ENCODE measurements around the gene CCL19.

DNA sequence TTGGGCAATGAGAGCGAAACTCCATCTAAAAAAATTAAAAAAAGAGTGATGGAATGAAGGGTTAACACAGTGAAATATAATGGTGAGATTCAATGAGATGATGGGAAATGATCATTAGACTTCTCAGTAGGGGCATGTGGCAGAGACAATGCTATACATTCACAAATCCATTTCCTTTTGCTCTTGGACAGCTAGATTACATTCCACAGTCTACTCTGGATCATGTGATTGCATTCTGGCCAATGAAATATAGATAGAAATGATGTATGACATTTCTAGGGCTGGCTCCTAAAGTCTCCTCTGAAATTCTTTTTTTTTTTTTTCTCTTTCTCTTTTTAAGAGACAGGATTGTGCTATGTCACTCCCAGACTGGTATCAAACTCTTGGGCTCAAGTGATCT lies 48.4 kb downstream of the CCL19 start:
- TF ChIP-seq, protein P1, sequence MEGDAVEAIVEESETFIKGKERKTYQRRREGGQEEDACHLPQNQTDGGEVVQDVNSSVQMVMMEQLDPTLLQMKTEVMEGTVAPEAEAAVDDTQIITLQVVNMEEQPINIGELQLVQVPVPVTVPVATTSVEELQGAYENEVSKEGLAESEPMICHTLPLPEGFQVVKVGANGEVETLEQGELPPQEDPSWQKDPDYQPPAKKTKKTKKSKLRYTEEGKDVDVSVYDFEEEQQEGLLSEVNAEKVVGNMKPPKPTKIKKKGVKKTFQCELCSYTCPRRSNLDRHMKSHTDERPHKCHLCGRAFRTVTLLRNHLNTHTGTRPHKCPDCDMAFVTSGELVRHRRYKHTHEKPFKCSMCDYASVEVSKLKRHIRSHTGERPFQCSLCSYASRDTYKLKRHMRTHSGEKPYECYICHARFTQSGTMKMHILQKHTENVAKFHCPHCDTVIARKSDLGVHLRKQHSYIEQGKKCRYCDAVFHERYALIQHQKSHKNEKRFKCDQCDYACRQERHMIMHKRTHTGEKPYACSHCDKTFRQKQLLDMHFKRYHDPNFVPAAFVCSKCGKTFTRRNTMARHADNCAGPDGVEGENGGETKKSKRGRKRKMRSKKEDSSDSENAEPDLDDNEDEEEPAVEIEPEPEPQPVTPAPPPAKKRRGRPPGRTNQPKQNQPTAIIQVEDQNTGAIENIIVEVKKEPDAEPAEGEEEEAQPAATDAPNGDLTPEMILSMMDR (IDR thresholded peaks at IDR 0.05; ENCODE audit: borderline replicate concordance, extremely low read depth, low read length, poor library complexity, severe bottlenecking), result no peak
- TF ChIP-seq EZH2 (IDR thresholded peaks at IDR 0.05; ENCODE audit: borderline replicate concordance, low read depth, low read length, severe bottlenecking), result no peak
